DND-41 (cell line): ENCODE data around the gene HDAC4.

Experiments used
- CTCF ChIP-seq: IDR thresholded peaks from 2 replicates; pipeline ENCODE4 v1.5.1; 2012; ENCODE audit warnings: borderline replicate concordance, low read length, moderate library complexity, mild to moderate bottlenecking; ENCODE audit not compliant: poor library complexity, severe bottlenecking; ENCODE audit errors: extremely low read depth
- EZH2 ChIP-seq: IDR thresholded peaks from 3 replicates; pipeline ENCODE4 v1.6.1; 2012; ENCODE audit warnings: borderline replicate concordance, low read depth, mild to moderate bottlenecking, moderate library complexity, low read length, inconsistent platforms; ENCODE audit not compliant: severe bottlenecking

- TF ChIP-seq CTCF, result no peak
- no peak for TF ChIP-seq EZH2
Measured at GRCh38 chr2:239177325-239177724, 223.5 kb downstream of the HDAC4 start.
